ENCODE data around the gene REPS1. TPM values are rescaled to one million over a fixed set of nuclear protein-coding genes. Genes with fewer than 3 reads are reported as not detected.

REPS1 gene
- total RNA-seq, 3 donors from 2014 or later (not counting 1 experiment from before 2014, with no cell fraction given), result 59.9 to 80.4 (median 66.4) TPM

- H3K4me3 ChIP-seq (ENCODE audit: low read length), result no peak overlapping the region
- Mint-ChIP-seq H3K9me3 (no peaks in the 10 kb centered on the region), H3K27me3 (ENCODE audit: low read depth in 2 of 2) (no peaks in the 10 kb centered on the region), H3K4me3 (no peak overlapping the region), H3K36me3 (no peaks in the 10 kb centered on the region), H3K27ac (no peak overlapping the region), H3K4me1 (peaks cover 21 to 27% of the 10 kb centered on the region in 2 donors)
- no peak for TF ChIP-seq CTCF (IDR thresholded peaks at IDR 0.05)
- peaks cover 3% of the 10 kb centered on the region for H3K4me1 ChIP-seq (ENCODE audit: control insufficient read depth, insufficient read depth, low read length)
- no peaks in the 10 kb centered on the region for H3K9me3 ChIP-seq (ENCODE audit: control insufficient read depth, insufficient read depth, low read length)
- no peak for ATAC-seq
- no peaks in the 10 kb centered on the region for H3K36me3 ChIP-seq (ENCODE audit: control insufficient read depth, insufficient read depth, low read length)
- intact Hi-C loops (cut with micrococcal nuclease), result no loop called here
- 98% methylated on average over 3 of the region's 3 CpGs for WGBS (ENCODE audit: insufficient coverage)
- no peak for DNase-seq
- no peak overlapping the region for H3K27ac ChIP-seq (ENCODE audit: low read length)
- H3K27me3 ChIP-seq (ENCODE audit: control insufficient read depth, insufficient read depth, low read length), result no peaks in the 10 kb centered on the region
Measured at GRCh38 chr6:138963119-138963518, 24.9 kb downstream of the REPS1 start.

- Mint-ChIP-seq H3K4me3 (no peak overlapping the region), H3K27me3 (ENCODE audit: low read depth in 2 of 2) (no peaks in the 10 kb centered on the region), H3K9me3 (no peaks in the 10 kb centered on the region), H3K4me1 (peaks cover 40 to 46% of the 10 kb centered on the region in 2 donors), H3K36me3 (no peaks in the 10 kb centered on the region), H3K27ac (no peak overlapping the region)
- Histone ChIP-seq H3K27ac (ENCODE audit: low read length) (no peak overlapping the region), H3K36me3 (ENCODE audit: control insufficient read depth, insufficient read depth, low read length) (no peaks in the 10 kb centered on the region), H3K9me3 (ENCODE audit: control insufficient read depth, insufficient read depth, low read length) (no peaks in the 10 kb centered on the region), H3K4me1 (ENCODE audit: control insufficient read depth, insufficient read depth, low read length) (peaks cover 3% of the 10 kb centered on the region), H3K27me3 (ENCODE audit: control insufficient read depth, insufficient read depth, low read length) (no peaks in the 10 kb centered on the region), H3K4me3 (ENCODE audit: low read length) (no peak overlapping the region)
- WGBS (ENCODE audit: insufficient coverage), result 87% methylated on average over 3 of the region's 3 CpGs
- intact Hi-C loops (cut with micrococcal nuclease), result no loop called here
- DNase-seq, result no peak
- no peak for ATAC-seq
- TF ChIP-seq CTCF (IDR thresholded peaks at IDR 0.05), result no peak
Measured at GRCh38 chr6:138959521-138959920, 28.5 kb downstream of the REPS1 start.

- WGBS (ENCODE audit: insufficient coverage), result no CpG with 5 or more reads among the region's 1 CpG
- intact Hi-C loops (cut with micrococcal nuclease), result no loop called here
- H3K27me3 ChIP-seq (ENCODE audit: control insufficient read depth, insufficient read depth, low read length), result no peaks in the 10 kb centered on the region
- Mint-ChIP-seq H3K9me3 (no peaks in the 10 kb centered on the region), H3K4me3 (peak overlapping the region; percentile 86), H3K27ac (peak overlapping the region; percentile 61 to 81), H3K27me3 (ENCODE audit: low read depth in 2 of 2) (no peaks in the 10 kb centered on the region), H3K4me1 (peaks cover 48 to 55% of the 10 kb centered on the region in 2 donors), H3K36me3 (no peaks in the 10 kb centered on the region)
- H3K27ac ChIP-seq (ENCODE audit: low read length), result no peak overlapping the region
- H3K4me1 ChIP-seq (ENCODE audit: control insufficient read depth, insufficient read depth, low read length), result peaks cover 3% of the 10 kb centered on the region
- H3K4me3 ChIP-seq (ENCODE audit: low read length), result no peak overlapping the region
- ATAC-seq (no peak), DNase-seq (no peak)
- no peaks in the 10 kb centered on the region for H3K36me3 ChIP-seq (ENCODE audit: control insufficient read depth, insufficient read depth, low read length)
- no peaks in the 10 kb centered on the region for H3K9me3 ChIP-seq (ENCODE audit: control insufficient read depth, insufficient read depth, low read length)
- TF ChIP-seq CTCF (IDR thresholded peaks at IDR 0.05), result no peak
Measured at GRCh38 chr6:138958595-138958994, 29.5 kb downstream of the REPS1 start.

GRCh38 chr6:138957903-138958302, 30.1 kb downstream of the REPS1 start:
- no peaks in the 10 kb centered on the region for H3K36me3 ChIP-seq (ENCODE audit: control insufficient read depth, insufficient read depth, low read length)
- intact Hi-C loops (cut with micrococcal nuclease), result no loop called here
- Mint-ChIP-seq H3K27ac (peak overlapping the region; percentile 61 to 81), H3K4me1 (peaks cover 55 to 62% of the 10 kb centered on the region in 2 donors), H3K4me3 (peak overlapping the region; percentile 86), H3K36me3 (no peaks in the 10 kb centered on the region), H3K27me3 (ENCODE audit: low read depth in 2 of 2) (no peaks in the 10 kb centered on the region), H3K9me3 (no peaks in the 10 kb centered on the region)
- WGBS (ENCODE audit: insufficient coverage), result 8% methylated on average over 2 of the region's 2 CpGs
- ATAC-seq (peak in 2 of 3 donors; percentile 40 to 54), DNase-seq (no peak)
- H3K4me3 ChIP-seq (ENCODE audit: low read length), result no peak overlapping the region
- H3K9me3 ChIP-seq (ENCODE audit: control insufficient read depth, insufficient read depth, low read length), result no peaks in the 10 kb centered on the region
- H3K27me3 ChIP-seq (ENCODE audit: control insufficient read depth, insufficient read depth, low read length), result no peaks in the 10 kb centered on the region
- no peak overlapping the region for H3K27ac ChIP-seq (ENCODE audit: low read length)
- peaks cover 3% of the 10 kb centered on the region for H3K4me1 ChIP-seq (ENCODE audit: control insufficient read depth, insufficient read depth, low read length)
- no peak for TF ChIP-seq CTCF (IDR thresholded peaks at IDR 0.05)

All from natural killer cell (primary cell).